HEK293T (cell line): ENCODE measurements around the gene SPTBN5.

Experiments
- BHLHE40 ChIP-seq: fragments of 450-650 bp; IDR thresholded peaks from 2 replicates; pipeline ENCODE4 v1.6.1; 2016; ENCODE audit warnings: mild to moderate bottlenecking, moderate library complexity, borderline replicate concordance
- HDGF ChIP-seq: fragments of 450-650 bp; IDR thresholded peaks from 2 replicates; pipeline ENCODE4 v1.6.1; 2017; ENCODE audit warnings: antibody characterized with exemption, borderline replicate concordance
- SP1 ChIP-seq: fragments of 450-650 bp; IDR thresholded peaks from 2 replicates; pipeline ENCODE4 v1.6.1; 2017

DNA sequence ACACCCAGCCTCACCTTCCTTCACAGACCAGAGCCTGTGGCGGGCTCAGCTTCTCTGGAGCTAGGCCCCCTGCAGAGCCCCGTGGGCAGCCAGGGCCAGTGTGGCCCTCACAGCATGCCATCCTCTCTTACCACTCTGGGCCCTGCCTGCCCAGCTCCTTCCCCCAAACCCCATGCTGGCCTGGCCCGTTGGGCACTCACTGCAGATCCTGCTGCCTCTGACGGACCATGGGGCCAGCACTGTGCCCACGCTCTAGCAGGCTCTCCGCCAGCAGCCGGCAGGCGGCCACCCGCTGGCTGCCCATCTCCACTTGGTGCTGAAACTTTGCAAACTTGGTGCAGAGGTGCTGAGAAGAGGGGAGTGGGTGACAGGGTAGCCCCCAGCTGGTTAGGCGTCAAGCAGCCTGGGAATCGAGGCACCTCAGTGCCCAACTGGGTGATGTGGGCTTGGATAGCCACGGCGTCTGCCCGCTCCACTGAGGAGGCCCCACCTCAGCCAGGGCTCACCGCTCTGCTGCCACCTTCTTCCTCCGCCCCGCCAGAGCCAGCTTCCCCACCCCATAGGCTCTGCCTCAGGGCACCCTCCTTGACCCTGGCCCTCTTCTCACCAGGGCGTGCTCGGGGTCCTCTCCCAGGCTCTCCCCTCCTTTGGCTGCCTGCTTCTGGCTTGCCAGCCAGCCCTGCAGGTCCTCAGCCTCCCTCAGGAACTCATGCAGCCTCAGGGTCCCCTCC lies 22.5 kb downstream of the SPTBN5 start:
- TF ChIP-seq HDGF (no peak), SP1 (no peak), BHLHE40 (no peak)
